GM12865 (cell line): Measurements from ENCODE around the gene SLC15A5.

Experiments used
- DNase-seq: peaks from one replicate; pipeline ENCODE4 v3.0.0; 2010; ENCODE audit warnings: low read depth
- H3K4me3 ChIP-seq: 2 replicates; pipeline ENCODE4 v1.5.1; 2011; ENCODE audit warnings: mild to moderate bottlenecking, low read depth, low read length, control low read depth
- TF ChIP-seq, protein P1 (sequence below): IDR thresholded peaks from 2 replicates; pipeline ENCODE4 v1.5.1; 2011; ENCODE audit warnings: low read length, control low read depth, low read depth, inconsistent platforms; ENCODE audit not compliant: insufficient read depth; ENCODE audit errors: missing control alignments

Gene SLC15A5

GRCh38 chr12:16197600-16197999 is 79.9 kb downstream of the SLC15A5 start:
- DNase-seq: no peak
- no peak overlapping the region for H3K4me3 ChIP-seq
- TF ChIP-seq, protein P1, sequence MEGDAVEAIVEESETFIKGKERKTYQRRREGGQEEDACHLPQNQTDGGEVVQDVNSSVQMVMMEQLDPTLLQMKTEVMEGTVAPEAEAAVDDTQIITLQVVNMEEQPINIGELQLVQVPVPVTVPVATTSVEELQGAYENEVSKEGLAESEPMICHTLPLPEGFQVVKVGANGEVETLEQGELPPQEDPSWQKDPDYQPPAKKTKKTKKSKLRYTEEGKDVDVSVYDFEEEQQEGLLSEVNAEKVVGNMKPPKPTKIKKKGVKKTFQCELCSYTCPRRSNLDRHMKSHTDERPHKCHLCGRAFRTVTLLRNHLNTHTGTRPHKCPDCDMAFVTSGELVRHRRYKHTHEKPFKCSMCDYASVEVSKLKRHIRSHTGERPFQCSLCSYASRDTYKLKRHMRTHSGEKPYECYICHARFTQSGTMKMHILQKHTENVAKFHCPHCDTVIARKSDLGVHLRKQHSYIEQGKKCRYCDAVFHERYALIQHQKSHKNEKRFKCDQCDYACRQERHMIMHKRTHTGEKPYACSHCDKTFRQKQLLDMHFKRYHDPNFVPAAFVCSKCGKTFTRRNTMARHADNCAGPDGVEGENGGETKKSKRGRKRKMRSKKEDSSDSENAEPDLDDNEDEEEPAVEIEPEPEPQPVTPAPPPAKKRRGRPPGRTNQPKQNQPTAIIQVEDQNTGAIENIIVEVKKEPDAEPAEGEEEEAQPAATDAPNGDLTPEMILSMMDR: no peak

GRCh38 chr12:16189849-16190248 is 87.6 kb downstream of the SLC15A5 start:
- peak; percentile 7 for DNase-seq
- no peak overlapping the region for H3K4me3 ChIP-seq

DNA sequence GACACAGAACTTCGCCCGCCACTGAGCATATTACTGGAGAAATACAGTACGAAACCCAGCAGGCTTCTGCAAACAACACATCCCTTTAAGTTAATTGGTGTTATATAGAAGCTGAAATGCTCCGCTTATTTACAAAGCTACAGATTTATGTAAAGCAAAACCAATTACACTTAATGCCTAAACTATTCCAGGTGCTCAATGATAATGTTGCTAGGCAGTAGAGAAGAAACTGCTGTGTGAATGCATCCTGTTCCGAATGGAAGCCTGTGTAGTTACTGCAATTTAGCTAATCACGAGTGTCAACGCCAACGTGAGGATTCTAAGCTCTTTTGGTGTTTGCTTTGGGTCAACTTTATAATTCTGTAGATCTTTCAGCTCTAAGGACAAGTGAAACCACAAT is 89.8 kb downstream of the SLC15A5 start:
- TF ChIP-seq, protein P1: no peak
- DNase-seq: no peak
- H3K4me3 ChIP-seq: no peak overlapping the region

More at GRCh38 chr12:16189849-16190248, 87.6 kb downstream of the SLC15A5 start:
- TF ChIP-seq, protein P1: peak; percentile 10

GRCh38 chr12:16184681-16185080 is 92.8 kb downstream of the SLC15A5 start:
- TF ChIP-seq, protein P1: no peak
- no peak overlapping the region for H3K4me3 ChIP-seq
- no peak for DNase-seq

DNA sequence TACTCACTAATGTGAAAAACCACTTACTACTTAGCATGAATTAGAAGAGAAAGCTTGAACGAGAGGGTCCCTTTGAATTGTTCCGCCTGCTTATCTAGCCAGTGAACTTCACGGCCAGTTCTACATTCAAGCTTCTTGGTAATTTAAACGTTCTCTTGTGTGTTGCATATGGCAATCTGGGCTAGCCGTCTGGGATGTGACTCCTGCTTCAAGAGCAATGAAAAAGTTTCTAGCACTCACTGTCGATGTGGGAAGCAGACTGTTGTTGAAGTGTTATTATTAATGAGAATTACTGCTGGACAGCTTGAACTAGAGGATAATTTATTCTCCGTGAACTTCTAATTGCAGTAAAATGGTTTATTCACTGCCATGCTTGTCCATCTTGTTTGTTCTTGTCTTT is 93.9 kb downstream of the SLC15A5 start:
- H3K4me3 ChIP-seq: no peak overlapping the region
- TF ChIP-seq, protein P1: no peak
- DNase-seq: no peak

GRCh38 chr12:16175840-16176239 is 101.6 kb downstream of the SLC15A5 start:
- DNase-seq: no peak
- TF ChIP-seq, protein P1: no peak
- no peak overlapping the region for H3K4me3 ChIP-seq

- TF ChIP-seq, protein P1: no peak
- no peak for DNase-seq
- no peak overlapping the region for H3K4me3 ChIP-seq
Observed at GRCh38 chr12:16174282-16174681, 103.2 kb downstream of the SLC15A5 start.
